Measurements from ENCODE around the gene WDR74. TPM values are rescaled to one million over a fixed set of nuclear protein-coding genes. Genes with fewer than 3 reads are reported as not detected.

The WDR74 gene
- total and polyA plus RNA-seq, 2 of the 13 experiments (the other 11 are each of a cell fraction or from before 2014, with no cell fraction given) = 77.0 to 83.3 TPM

DNA sequence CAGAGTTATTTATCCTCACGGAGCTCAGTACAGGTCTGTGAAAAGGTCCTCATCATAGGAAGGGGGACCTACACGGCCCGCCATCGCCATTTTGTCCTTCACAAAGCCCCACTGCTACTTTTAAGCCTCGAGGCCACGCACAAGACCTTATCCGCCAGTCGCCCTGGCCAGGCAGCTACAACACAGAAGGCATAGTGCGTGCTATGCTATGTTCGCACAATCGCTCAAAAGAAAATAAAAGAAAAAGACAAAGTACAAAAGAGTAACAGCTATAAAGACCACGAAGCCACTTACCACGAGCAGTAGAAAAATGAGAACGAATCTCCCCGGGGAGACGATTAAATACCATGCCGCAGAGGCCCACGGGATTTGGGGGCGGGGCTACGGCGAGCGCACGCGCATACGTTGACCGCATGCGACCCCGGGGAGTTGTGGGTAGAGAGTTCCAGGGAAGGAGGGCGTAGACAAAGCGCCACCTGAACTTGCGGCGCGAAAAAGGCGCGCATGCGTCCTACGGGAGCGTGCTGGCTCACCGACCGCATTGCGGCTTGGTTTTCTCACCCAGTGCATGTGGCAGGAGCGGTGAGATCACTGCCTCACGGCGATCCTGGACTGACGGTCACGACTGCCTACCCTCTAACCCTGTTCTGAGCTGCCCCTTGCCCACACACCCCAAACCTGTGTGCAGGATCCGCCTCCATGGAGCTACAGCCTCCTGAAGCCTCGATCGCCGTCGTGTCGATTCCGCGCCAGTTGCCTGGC lies 16.4 kb upstream of the WDR74 start (continued):
- TF ChIP-seq, protein P1, sequence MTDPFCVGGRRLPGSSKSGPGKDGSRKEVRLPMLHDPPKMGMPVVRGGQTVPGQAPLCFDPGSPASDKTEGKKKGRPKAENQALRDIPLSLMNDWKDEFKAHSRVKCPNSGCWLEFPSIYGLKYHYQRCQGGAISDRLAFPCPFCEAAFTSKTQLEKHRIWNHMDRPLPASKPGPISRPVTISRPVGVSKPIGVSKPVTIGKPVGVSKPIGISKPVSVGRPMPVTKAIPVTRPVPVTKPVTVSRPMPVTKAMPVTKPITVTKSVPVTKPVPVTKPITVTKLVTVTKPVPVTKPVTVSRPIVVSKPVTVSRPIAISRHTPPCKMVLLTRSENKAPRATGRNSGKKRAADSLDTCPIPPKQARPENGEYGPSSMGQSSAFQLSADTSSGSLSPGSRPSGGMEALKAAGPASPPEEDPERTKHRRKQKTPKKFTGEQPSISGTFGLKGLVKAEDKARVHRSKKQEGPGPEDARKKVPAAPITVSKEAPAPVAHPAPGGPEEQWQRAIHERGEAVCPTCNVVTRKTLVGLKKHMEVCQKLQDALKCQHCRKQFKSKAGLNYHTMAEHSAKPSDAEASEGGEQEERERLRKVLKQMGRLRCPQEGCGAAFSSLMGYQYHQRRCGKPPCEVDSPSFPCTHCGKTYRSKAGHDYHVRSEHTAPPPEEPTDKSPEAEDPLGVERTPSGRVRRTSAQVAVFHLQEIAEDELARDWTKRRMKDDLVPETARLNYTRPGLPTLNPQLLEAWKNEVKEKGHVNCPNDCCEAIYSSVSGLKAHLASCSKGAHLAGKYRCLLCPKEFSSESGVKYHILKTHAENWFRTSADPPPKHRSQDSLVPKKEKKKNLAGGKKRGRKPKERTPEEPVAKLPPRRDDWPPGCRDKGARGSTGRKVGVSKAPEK (CRISPR knock-in tag; IDR thresholded peaks at IDR 0.05; ENCODE audit: borderline replicate concordance) = no peak
- no peak for TF ChIP-seq EEA1 (CRISPR knock-in tag; IDR thresholded peaks at IDR 0.05; ENCODE audit: borderline replicate concordance)
- TF ChIP-seq NR2C2 (CRISPR knock-in tag; IDR thresholded peaks at IDR 0.05; ENCODE audit: borderline replicate concordance) = peak; percentile 68; the same call in 1 of the 2 replicates
- TF ChIP-seq ZNF7 (CRISPR knock-in tag; IDR thresholded peaks at IDR 0.05) = no peak
- TF ChIP-seq ZFP82 (CRISPR knock-in tag; IDR thresholded peaks at IDR 0.05; ENCODE audit: borderline replicate concordance) = peak; percentile 42; the same call in 1 of the 2 replicates
- TF ChIP-seq HES4 (CRISPR knock-in tag; IDR thresholded peaks at IDR 0.05; ENCODE audit: borderline replicate concordance) = peak; percentile 98
- peak; percentile 72 for TF ChIP-seq ZNF430 (CRISPR knock-in tag; IDR thresholded peaks at IDR 0.05)
- TF ChIP-seq, protein P2, sequence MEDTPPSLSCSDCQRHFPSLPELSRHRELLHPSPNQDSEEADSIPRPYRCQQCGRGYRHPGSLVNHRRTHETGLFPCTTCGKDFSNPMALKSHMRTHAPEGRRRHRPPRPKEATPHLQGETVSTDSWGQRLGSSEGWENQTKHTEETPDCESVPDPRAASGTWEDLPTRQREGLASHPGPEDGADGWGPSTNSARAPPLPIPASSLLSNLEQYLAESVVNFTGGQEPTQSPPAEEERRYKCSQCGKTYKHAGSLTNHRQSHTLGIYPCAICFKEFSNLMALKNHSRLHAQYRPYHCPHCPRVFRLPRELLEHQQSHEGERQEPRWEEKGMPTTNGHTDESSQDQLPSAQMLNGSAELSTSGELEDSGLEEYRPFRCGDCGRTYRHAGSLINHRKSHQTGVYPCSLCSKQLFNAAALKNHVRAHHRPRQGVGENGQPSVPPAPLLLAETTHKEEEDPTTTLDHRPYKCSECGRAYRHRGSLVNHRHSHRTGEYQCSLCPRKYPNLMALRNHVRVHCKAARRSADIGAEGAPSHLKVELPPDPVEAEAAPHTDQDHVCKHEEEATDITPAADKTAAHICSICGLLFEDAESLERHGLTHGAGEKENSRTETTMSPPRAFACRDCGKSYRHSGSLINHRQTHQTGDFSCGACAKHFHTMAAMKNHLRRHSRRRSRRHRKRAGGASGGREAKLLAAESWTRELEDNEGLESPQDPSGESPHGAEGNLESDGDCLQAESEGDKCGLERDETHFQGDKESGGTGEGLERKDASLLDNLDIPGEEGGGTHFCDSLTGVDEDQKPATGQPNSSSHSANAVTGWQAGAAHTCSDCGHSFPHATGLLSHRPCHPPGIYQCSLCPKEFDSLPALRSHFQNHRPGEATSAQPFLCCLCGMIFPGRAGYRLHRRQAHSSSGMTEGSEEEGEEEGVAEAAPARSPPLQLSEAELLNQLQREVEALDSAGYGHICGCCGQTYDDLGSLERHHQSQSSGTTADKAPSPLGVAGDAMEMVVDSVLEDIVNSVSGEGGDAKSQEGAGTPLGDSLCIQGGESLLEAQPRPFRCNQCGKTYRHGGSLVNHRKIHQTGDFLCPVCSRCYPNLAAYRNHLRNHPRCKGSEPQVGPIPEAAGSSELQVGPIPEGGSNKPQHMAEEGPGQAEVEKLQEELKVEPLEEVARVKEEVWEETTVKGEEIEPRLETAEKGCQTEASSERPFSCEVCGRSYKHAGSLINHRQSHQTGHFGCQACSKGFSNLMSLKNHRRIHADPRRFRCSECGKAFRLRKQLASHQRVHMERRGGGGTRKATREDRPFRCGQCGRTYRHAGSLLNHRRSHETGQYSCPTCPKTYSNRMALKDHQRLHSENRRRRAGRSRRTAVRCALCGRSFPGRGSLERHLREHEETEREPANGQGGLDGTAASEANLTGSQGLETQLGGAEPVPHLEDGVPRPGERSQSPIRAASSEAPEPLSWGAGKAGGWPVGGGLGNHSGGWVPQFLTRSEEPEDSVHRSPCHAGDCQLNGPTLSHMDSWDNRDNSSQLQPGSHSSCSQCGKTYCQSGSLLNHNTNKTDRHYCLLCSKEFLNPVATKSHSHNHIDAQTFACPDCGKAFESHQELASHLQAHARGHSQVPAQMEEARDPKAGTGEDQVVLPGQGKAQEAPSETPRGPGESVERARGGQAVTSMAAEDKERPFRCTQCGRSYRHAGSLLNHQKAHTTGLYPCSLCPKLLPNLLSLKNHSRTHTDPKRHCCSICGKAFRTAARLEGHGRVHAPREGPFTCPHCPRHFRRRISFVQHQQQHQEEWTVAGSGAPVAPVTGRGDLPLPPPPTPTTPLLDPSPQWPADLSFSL (CRISPR knock-in tag; IDR thresholded peaks at IDR 0.05) = no peak
- TF ChIP-seq NR2F6 (IDR thresholded peaks at IDR 0.05) = no peak
- no peak; the same call in 1 of the 2 replicates for TF ChIP-seq NR2F6 (CRISPR knock-in tag; IDR thresholded peaks at IDR 0.05)
- TF ChIP-seq, protein P3, sequence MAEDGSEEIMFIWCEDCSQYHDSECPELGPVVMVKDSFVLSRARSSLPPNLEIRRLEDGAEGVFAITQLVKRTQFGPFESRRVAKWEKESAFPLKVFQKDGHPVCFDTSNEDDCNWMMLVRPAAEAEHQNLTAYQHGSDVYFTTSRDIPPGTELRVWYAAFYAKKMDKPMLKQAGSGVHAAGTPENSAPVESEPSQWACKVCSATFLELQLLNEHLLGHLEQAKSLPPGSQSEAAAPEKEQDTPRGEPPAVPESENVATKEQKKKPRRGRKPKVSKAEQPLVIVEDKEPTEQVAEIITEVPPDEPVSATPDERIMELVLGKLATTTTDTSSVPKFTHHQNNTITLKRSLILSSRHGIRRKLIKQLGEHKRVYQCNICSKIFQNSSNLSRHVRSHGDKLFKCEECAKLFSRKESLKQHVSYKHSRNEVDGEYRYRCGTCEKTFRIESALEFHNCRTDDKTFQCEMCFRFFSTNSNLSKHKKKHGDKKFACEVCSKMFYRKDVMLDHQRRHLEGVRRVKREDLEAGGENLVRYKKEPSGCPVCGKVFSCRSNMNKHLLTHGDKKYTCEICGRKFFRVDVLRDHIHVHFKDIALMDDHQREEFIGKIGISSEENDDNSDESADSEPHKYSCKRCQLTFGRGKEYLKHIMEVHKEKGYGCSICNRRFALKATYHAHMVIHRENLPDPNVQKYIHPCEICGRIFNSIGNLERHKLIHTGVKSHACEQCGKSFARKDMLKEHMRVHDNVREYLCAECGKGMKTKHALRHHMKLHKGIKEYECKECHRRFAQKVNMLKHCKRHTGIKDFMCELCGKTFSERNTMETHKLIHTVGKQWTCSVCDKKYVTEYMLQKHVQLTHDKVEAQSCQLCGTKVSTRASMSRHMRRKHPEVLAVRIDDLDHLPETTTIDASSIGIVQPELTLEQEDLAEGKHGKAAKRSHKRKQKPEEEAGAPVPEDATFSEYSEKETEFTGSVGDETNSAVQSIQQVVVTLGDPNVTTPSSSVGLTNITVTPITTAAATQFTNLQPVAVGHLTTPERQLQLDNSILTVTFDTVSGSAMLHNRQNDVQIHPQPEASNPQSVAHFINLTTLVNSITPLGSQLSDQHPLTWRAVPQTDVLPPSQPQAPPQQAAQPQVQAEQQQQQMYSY (CRISPR knock-in tag; IDR thresholded peaks at IDR 0.05) = peak; percentile 65
- TF ChIP-seq ZFX (CRISPR knock-in tag; IDR thresholded peaks at IDR 0.05; ENCODE audit: low read depth) = peak; percentile 57; the same call in 1 of the 2 replicates
- no peak for TF ChIP-seq MIER2 (CRISPR knock-in tag; IDR thresholded peaks at IDR 0.05)
- peak; percentile 98 for TF ChIP-seq ZNF747 (CRISPR knock-in tag; IDR thresholded peaks at IDR 0.05; ENCODE audit: borderline replicate concordance)
- TF ChIP-seq, protein P4, sequence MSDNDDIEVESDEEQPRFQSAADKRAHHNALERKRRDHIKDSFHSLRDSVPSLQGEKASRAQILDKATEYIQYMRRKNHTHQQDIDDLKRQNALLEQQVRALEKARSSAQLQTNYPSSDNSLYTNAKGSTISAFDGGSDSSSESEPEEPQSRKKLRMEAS (IDR thresholded peaks at IDR 0.05) = peak; percentile 100
- TF ChIP-seq SRSF4 (IDR thresholded peaks at IDR 0.05; ENCODE audit: low read depth, low read length, poor library complexity, severe bottlenecking) = no peak

All from HepG2 (cell line).